Progenitor cell of endocrine pancreas (in vitro differentiated cells): ENCODE data around the gene TMEM37. TPM values are rescaled to one million over a fixed set of nuclear protein-coding genes. Genes with fewer than 3 reads are reported as not detected.

Experiments
- DNase-seq: peaks from one replicate; pipeline ENCODE4 v3.0.0; 2021; ENCODE audit warnings: low spot score; ENCODE audit not compliant: unreplicated experiment
- H3K27ac Mint-ChIP-seq: 2 replicates; pipeline ENCODE4 v1.8.0; 2021; ENCODE audit warnings: mild to moderate bottlenecking, moderate library complexity, mixed read lengths
- H3K27me3 Mint-ChIP-seq: 2 replicates; pipeline ENCODE4 v1.8.0; 2021; ENCODE audit warnings: mixed read lengths
- H3K36me3 Mint-ChIP-seq: 2 replicates; pipeline ENCODE4 v1.8.0; 2022; ENCODE audit warnings: mixed read lengths; ENCODE audit not compliant: insufficient read depth
- H3K4me1 Mint-ChIP-seq: 2 replicates; pipeline ENCODE4 v1.8.0; 2021; ENCODE audit warnings: low read depth, mixed read lengths
- H3K4me3 Mint-ChIP-seq: 2 replicates; pipeline ENCODE4 v1.8.0; 2021; ENCODE audit warnings: low read depth, mild to moderate bottlenecking, moderate library complexity, mixed read lengths
- H3K9me3 Mint-ChIP-seq: 2 replicates; pipeline ENCODE4 v1.8.0; 2021; ENCODE audit warnings: low read depth, mixed read lengths
- total RNA-seq: library from RNA; stranded (reverse); gene quantifications from 2 replicates; pipeline ENCODE4 v1.2.1, GENCODE V29; 2021
- TF ChIP-seq, protein P1 (sequence below): fragments of 200-600 bp; sonication (generic); IDR thresholded peaks from one replicate; pipeline ENCODE4 v1.5.0; 2021; ENCODE audit warnings: antibody characterized with exemption, mild to moderate bottlenecking; ENCODE audit not compliant: unreplicated experiment

TMEM37 gene
- total RNA-seq, 1 donor from 2014 or later, result 17.4 TPM

DNA sequence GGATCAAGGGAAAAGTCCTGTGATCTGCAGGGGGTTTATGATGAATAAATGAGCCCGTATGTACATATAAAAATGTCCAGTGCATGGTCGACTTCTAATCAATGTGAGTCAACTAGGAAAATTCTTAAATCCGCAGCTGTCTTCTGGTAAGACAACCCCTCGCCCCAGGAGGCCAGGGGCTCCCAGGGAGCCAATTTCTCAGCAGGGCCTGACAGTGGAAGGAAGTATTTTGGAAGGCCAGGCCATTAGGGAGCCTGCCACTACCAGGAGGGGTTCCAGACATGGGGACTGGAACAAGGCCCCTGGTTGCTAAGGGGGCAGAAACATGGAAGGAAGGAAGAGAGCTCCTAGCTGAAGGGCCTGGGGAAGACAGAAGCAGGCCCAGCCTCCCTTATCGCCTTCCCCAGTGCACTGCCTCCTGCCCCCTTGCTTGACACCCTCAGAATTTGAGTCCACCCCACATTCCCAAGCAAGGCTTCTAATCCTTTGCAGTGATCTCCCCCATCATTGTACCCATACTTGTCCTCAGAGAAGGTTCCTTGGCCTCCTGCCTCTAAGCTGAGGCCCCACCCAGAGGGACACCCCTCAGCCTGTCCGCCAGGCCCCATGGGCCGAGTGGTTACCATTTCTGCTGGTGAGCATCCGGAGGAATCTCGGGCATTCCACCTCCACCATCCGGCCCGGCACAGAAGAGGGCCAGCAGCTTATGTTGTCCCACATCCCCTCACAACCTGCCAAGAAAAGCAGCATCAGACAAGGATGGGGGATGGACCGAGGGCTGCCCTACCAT is 46.7 kb downstream of the TMEM37 start:
- TF ChIP-seq, protein P1, sequence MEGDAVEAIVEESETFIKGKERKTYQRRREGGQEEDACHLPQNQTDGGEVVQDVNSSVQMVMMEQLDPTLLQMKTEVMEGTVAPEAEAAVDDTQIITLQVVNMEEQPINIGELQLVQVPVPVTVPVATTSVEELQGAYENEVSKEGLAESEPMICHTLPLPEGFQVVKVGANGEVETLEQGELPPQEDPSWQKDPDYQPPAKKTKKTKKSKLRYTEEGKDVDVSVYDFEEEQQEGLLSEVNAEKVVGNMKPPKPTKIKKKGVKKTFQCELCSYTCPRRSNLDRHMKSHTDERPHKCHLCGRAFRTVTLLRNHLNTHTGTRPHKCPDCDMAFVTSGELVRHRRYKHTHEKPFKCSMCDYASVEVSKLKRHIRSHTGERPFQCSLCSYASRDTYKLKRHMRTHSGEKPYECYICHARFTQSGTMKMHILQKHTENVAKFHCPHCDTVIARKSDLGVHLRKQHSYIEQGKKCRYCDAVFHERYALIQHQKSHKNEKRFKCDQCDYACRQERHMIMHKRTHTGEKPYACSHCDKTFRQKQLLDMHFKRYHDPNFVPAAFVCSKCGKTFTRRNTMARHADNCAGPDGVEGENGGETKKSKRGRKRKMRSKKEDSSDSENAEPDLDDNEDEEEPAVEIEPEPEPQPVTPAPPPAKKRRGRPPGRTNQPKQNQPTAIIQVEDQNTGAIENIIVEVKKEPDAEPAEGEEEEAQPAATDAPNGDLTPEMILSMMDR, result no peak
- H3K27me3 Mint-ChIP-seq, result no peaks in the 10 kb centered on the region
- H3K9me3 Mint-ChIP-seq, result no peaks in the 10 kb centered on the region
- H3K4me3 Mint-ChIP-seq, result no peak overlapping the region
- no peak for DNase-seq
- no peak overlapping the region for H3K27ac Mint-ChIP-seq
- H3K36me3 Mint-ChIP-seq, result peaks cover 3% of the 10 kb centered on the region
- peaks cover 29% of the 10 kb centered on the region for H3K4me1 Mint-ChIP-seq

GRCh38 chr2:119478978-119479295 is 47.3 kb downstream of the TMEM37 start:
- peaks cover 3% of the 10 kb centered on the region for H3K36me3 Mint-ChIP-seq
- no peak overlapping the region for H3K4me3 Mint-ChIP-seq
- no peak for DNase-seq
- TF ChIP-seq, protein P1, result no peak
- H3K27ac Mint-ChIP-seq, result no peak overlapping the region
- H3K4me1 Mint-ChIP-seq, result peaks cover 34% of the 10 kb centered on the region
- H3K9me3 Mint-ChIP-seq, result no peaks in the 10 kb centered on the region
- no peaks in the 10 kb centered on the region for H3K27me3 Mint-ChIP-seq

DNA sequence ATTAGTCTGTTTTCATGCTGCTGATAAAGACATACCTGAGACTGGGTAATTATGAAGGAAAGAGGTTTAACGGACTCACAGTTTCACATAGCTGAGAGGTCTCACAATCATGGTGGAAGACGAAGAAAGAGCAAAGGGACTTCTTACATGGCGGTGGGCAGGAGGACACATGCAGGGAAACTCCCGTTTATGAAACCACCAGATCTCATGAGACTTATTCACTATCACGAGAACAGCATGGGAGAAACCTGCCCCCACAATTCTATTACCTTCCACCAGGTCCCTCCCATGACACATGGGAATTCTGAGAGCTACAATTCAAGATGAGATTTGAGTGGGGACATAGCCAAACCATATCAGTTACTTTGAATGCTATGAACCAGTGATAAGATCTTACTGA is 48.5 kb downstream of the TMEM37 start:
- Mint-ChIP-seq H3K27me3 (no peaks in the 10 kb centered on the region), H3K9me3 (no peaks in the 10 kb centered on the region), H3K27ac (no peak overlapping the region), H3K36me3 (peaks cover 3% of the 10 kb centered on the region), H3K4me3 (peak overlapping the region; percentile 25), H3K4me1 (peaks cover 41% of the 10 kb centered on the region)
- TF ChIP-seq, protein P1, result no peak
- no peak for DNase-seq

DNA sequence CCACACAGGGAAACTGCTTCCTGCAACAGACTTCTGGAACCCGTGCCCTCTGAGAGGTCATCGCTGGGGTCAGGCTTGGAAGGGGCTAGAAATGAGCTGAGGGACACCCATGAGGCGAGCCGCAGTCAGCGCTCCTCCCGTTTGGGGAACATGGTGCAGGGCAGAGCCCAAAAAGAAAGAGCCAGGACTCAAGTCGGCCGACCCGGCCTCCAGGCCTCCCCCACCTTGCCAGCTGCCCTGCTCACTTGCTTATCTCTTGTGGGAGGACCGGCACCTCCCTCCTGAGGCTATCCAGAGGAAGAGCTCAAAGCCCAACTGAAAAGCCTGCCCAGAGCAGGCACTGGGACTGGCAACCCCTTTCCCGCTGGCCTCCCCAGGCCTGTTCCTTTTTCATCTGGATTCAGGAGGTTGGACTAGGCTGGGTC is 49.1 kb downstream of the TMEM37 start:
- Mint-ChIP-seq H3K27ac (peak overlapping the region; percentile 41), H3K27me3 (no peaks in the 10 kb centered on the region), H3K4me3 (no peak overlapping the region), H3K4me1 (peaks cover 46% of the 10 kb centered on the region), H3K9me3 (no peaks in the 10 kb centered on the region), H3K36me3 (peaks cover 3% of the 10 kb centered on the region)
- DNase-seq, result no peak
- TF ChIP-seq, protein P1, result no peak

- H3K4me3 Mint-ChIP-seq, result no peak overlapping the region
- TF ChIP-seq, protein P1, result no peak
- no peak overlapping the region for H3K27ac Mint-ChIP-seq
- no peaks in the 10 kb centered on the region for H3K27me3 Mint-ChIP-seq
- H3K36me3 Mint-ChIP-seq, result peaks cover 3% of the 10 kb centered on the region
- no peak for DNase-seq
- peaks cover 51% of the 10 kb centered on the region for H3K4me1 Mint-ChIP-seq
- no peaks in the 10 kb centered on the region for H3K9me3 Mint-ChIP-seq
Measured at GRCh38 chr2:119481501-119482455, 50.1 kb downstream of the TMEM37 start.
